Suprapubic skin (tissue), 4 donors: ENCODE measurements around the gene SPTBN5.

Experiments
- CTCF ChIP-seq, 2 donors: fragments of 200-600 bp in 1 of 2; fragments of 450-650 bp in 1 of 2; sonication (generic) in 1 of 2; IDR thresholded peaks; one replicate each; pipeline ENCODE4 v1.5.1; 2016 to 2019; ENCODE audit warnings: antibody characterized with exemption in 2 of 2, mild to moderate bottlenecking in 1 of 2, moderate library complexity in 1 of 2
- POLR2A ChIP-seq, 2 donors: fragments of 450-650 bp; IDR thresholded peaks; one replicate each; pipeline ENCODE4 v1.6.1; 2017; ENCODE audit warnings: antibody characterized with exemption in 2 of 2, mild to moderate bottlenecking in 2 of 2, moderate library complexity in 2 of 2
- POLR2AphosphoS5 ChIP-seq, 3 donors: sonication (generic); formaldehyde crosslinking; IDR thresholded peaks; one replicate each; pipeline ENCODE4 v1.6.1; 2017; ENCODE audit warnings: antibody characterized with exemption in 3 of 3

DNA sequence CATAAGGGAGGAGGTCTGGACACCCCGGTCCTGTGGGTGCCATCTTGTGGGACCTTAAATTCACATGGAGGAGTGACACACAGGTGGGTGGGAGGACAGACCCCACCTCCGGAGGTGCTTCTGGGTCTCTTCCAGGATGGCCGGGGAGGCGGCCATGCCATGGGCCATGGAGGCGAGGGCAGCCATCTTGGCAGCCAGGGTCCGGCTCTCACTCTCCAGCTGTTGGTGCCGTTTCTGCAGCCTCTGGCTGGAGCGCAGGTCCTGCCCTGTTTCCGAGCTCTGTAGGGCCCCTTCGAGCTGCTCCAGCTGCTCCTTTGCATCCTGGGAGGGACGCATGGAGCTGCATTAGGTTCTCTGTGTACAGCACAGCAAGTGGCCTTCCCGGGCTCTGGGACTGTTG is 19.1 kb downstream of the SPTBN5 start:
- TF ChIP-seq POLR2A (IDR thresholded peaks at IDR 0.05) (no peak), CTCF (IDR thresholded peaks at IDR 0.05) (no peak), POLR2AphosphoS5 (IDR thresholded peaks at IDR 0.05) (no peak)
